Kidney tubule cell (primary cell): ENCODE measurements around the gene AKAP14.
"Not testable (repeated sequence)": the region's sequence is repeated elsewhere in the genome, so short reads cannot be mapped to it uniquely, and the experiment has no call there.

Source experiments
- DNase-seq: peaks from one replicate; pipeline ENCODE4 v3.0.0-alpha.2; 2018; ENCODE audit warnings: low spot score

AKAP14 gene

GRCh38 chrX:119895843-119896326 lies at the start of gene AKAP14:
AKAP14 (plus strand) TSS chrX:119895893; CDS start chrX:119903224, 7,331 bp downstream.
- DNase-seq: no peak

- DNase-seq: peak; percentile 98
Observed at GRCh38 chrX:119852382-119853353, 43.0 kb upstream of the AKAP14 start, which contains the start of gene UPF3B. UPF3B (minus strand) TSS chrX:119852963; CDS start chrX:119852928, 35 bp downstream.

- peak; percentile 13 for DNase-seq
Observed at GRCh38 chrX:119853444-119853843, 42.2 kb upstream of the AKAP14 start.

GRCh38 chrX:119870626-119871131 lies 25.0 kb upstream of the AKAP14 start:
- DNase-seq: peak; percentile 53

GRCh38 chrX:119871245-119871598 lies 24.5 kb upstream of the AKAP14 start:
- no peak for DNase-seq

GRCh38 chrX:119871599-119872395 lies 23.9 kb upstream of the AKAP14 start, which contains the start of the genes NDUFA1 and RNF113A:
NDUFA1 (plus strand) TSS chrX:119871832; CDS start chrX:119871912, 80 bp downstream.
RNF113A (minus strand) TSS chrX:119871733; CDS start chrX:119871613, 120 bp downstream.
- DNase-seq: peak; percentile 90

- DNase-seq: no peak
Observed at GRCh38 chrX:119878740-119879139, 17.0 kb upstream of the AKAP14 start.

GRCh38 chrX:119880076-119880475 lies 15.6 kb upstream of the AKAP14 start:
- DNase-seq: no peak

- peak; percentile 58 for DNase-seq
Observed at GRCh38 chrX:119880552-119881437, 14.9 kb upstream of the AKAP14 start.

GRCh38 chrX:119885554-119886428 lies 9.9 kb upstream of the AKAP14 start:
- no peak for DNase-seq

GRCh38 chrX:119887721-119888425 lies 7.8 kb upstream of the AKAP14 start:
- peak; percentile 64 for DNase-seq

- not testable (repeated sequence) for DNase-seq
Observed at GRCh38 chrX:119890626-119891025, 5.1 kb upstream of the AKAP14 start.

GRCh38 chrX:119891961-119892692 lies 3.6 kb upstream of the AKAP14 start:
- not testable (repeated sequence) for DNase-seq

GRCh38 chrX:119899125-119899524 lies 3.4 kb downstream of the AKAP14 start:
- DNase-seq: no peak

- DNase-seq: no peak
Observed at GRCh38 chrX:119900976-119901375, 5.3 kb downstream of the AKAP14 start.

GRCh38 chrX:119916310-119916709 lies 20.6 kb downstream of the AKAP14 start:
- no peak for DNase-seq

- DNase-seq: no peak
Observed at GRCh38 chrX:119917877-119918276, 22.2 kb downstream of the AKAP14 start.

- DNase-seq: no peak
Observed at GRCh38 chrX:119919835-119920585, 24.3 kb downstream of the AKAP14 start.
